ENCODE data around the gene HEYL.
A peak's percentile ranks its signal among the peaks of the same experiment; 100 is the strongest.
"Not testable (repeated sequence)": the region's sequence is repeated elsewhere in the genome, so short reads cannot be mapped to it uniquely, and the experiment has no call there.

The HEYL gene

GRCh38 chr1:39635205-39635870 is 4.1 kb downstream of the HEYL start:
- no peak for DNase-seq

GRCh38 chr1:39633422-39633821 is 6.0 kb downstream of the HEYL start:
- no peak for DNase-seq

- no peak for DNase-seq
These were observed 6.6 kb downstream of the HEYL start for GRCh38 chr1:39632682-39633417.

GRCh38 chr1:39632323-39632681 is 7.1 kb downstream of the HEYL start:
- DNase-seq, result no peak

GRCh38 chr1:39631361-39632322 is 7.8 kb downstream of the HEYL start:
- no peak for DNase-seq

- no peak for DNase-seq
These were observed 10.6 kb downstream of the HEYL start for GRCh38 chr1:39628807-39629350.

GRCh38 chr1:39626646-39627045 is 12.8 kb downstream of the HEYL start:
- DNase-seq, result no peak

GRCh38 chr1:39625462-39626273 is 13.8 kb downstream of the HEYL start:
- DNase-seq, result no peak

- DNase-seq, result no peak
These were observed 14.4 kb downstream of the HEYL start for GRCh38 chr1:39625009-39625408.

GRCh38 chr1:39623053-39623452 is 16.4 kb downstream of the HEYL start:
- DNase-seq, result no peak

GRCh38 chr1:39622427-39622826 is 17.0 kb downstream of the HEYL start:
- no peak for DNase-seq

- DNase-seq, result no peak
These were observed 18.7 kb downstream of the HEYL start for GRCh38 chr1:39620659-39621165.

GRCh38 chr1:39617488-39618049 is 21.9 kb downstream of the HEYL start:
- DNase-seq, result no peak

- no peak for DNase-seq
These were observed 24.3 kb downstream of the HEYL start for GRCh38 chr1:39615086-39615673.

GRCh38 chr1:39614488-39614887 is 25.0 kb downstream of the HEYL start:
- no peak for DNase-seq

- no peak for DNase-seq
These were observed 26.2 kb downstream of the HEYL start for GRCh38 chr1:39613250-39613649.

GRCh38 chr1:39609618-39610331 is 29.7 kb downstream of the HEYL start:
- DNase-seq, result peak; percentile 53 to 76 (median 56)

GRCh38 chr1:39608921-39609320 is 30.5 kb downstream of the HEYL start:
- DNase-seq, result peak; percentile 46

GRCh38 chr1:39603677-39604076 is 35.8 kb downstream of the HEYL start:
- DNase-seq, result not testable (repeated sequence)

- not testable (repeated sequence) for DNase-seq
These were observed 37.7 kb downstream of the HEYL start for GRCh38 chr1:39601667-39602255.

All from suppressor macrophage treated with lipopolysaccharide for 1 hour (primary cell).